ENCODE measurements around the gene PDZRN4.

- no peak for TF ChIP-seq POLR2A (IDR thresholded peaks at IDR 0.05)
- TF ChIP-seq, protein P1, sequence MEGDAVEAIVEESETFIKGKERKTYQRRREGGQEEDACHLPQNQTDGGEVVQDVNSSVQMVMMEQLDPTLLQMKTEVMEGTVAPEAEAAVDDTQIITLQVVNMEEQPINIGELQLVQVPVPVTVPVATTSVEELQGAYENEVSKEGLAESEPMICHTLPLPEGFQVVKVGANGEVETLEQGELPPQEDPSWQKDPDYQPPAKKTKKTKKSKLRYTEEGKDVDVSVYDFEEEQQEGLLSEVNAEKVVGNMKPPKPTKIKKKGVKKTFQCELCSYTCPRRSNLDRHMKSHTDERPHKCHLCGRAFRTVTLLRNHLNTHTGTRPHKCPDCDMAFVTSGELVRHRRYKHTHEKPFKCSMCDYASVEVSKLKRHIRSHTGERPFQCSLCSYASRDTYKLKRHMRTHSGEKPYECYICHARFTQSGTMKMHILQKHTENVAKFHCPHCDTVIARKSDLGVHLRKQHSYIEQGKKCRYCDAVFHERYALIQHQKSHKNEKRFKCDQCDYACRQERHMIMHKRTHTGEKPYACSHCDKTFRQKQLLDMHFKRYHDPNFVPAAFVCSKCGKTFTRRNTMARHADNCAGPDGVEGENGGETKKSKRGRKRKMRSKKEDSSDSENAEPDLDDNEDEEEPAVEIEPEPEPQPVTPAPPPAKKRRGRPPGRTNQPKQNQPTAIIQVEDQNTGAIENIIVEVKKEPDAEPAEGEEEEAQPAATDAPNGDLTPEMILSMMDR (IDR thresholded peaks at IDR 0.05): no peak
These were observed 13.5 kb upstream of the PDZRN4 start for GRCh38 chr12:41174602-41175001.

Measured in adrenal gland (tissue), 5 donors.